Chondrocyte (in vitro differentiated cells): ENCODE measurements around the gene MUC20. TPM values are rescaled to one million over a fixed set of nuclear protein-coding genes. Genes with fewer than 3 reads are reported as not detected.

ENCODE experiments used
- DNase-seq: peaks from one replicate; pipeline ENCODE4 v3.0.0; 2021; ENCODE audit warnings: mixed read lengths, low spot score
- H3K27ac Mint-ChIP-seq: one replicate; pipeline ENCODE4 v1.8.0; 2021; ENCODE audit warnings: mild to moderate bottlenecking, moderate library complexity, mixed read lengths; ENCODE audit not compliant: unreplicated experiment
- H3K27me3 Mint-ChIP-seq: 2 replicates; pipeline ENCODE4 v1.8.0; 2021; ENCODE audit warnings: low read depth, mixed read lengths
- H3K36me3 Mint-ChIP-seq: 2 replicates; pipeline ENCODE4 v1.8.0; 2021; ENCODE audit warnings: low read depth, mixed read lengths
- H3K4me1 Mint-ChIP-seq: 2 replicates; pipeline ENCODE4 v1.8.0; 2021; ENCODE audit warnings: low read depth, mild to moderate bottlenecking, mixed read lengths
- H3K4me3 Mint-ChIP-seq: one replicate; pipeline ENCODE4 v1.8.0; 2021; ENCODE audit warnings: mild to moderate bottlenecking, moderate library complexity, mixed read lengths; ENCODE audit not compliant: unreplicated experiment
- H3K9me3 Mint-ChIP-seq: 2 replicates; pipeline ENCODE4 v1.8.0; 2021; ENCODE audit warnings: low read depth, mixed read lengths
- total RNA-seq: library from RNA; stranded (reverse); gene quantifications from 3 replicates; pipeline ENCODE4 v1.2.1, GENCODE V29; 2021
- TF ChIP-seq, protein P1 (sequence below): fragments of 200-600 bp; sonication (generic); IDR thresholded peaks from 2 replicates; pipeline ENCODE4 v1.5.0; 2021; ENCODE audit warnings: antibody characterized with exemption, mild to moderate bottlenecking, moderate library complexity

The MUC20 gene
- total RNA-seq, 1 donor from 2014 or later, result 3.0 TPM

GRCh38 chr3:195751560-195751959 lies 30.8 kb downstream of the MUC20 start:
- Mint-ChIP-seq H3K27me3 (peaks cover 13% of the 10 kb centered on the region), H3K36me3 (peaks cover 2% of the 10 kb centered on the region), H3K4me1 (no peaks in the 10 kb centered on the region), H3K27ac (no peak overlapping the region), H3K4me3 (no peak overlapping the region), H3K9me3 (no peaks in the 10 kb centered on the region)
- DNase-seq, result peak; percentile 26
- TF ChIP-seq, protein P1, sequence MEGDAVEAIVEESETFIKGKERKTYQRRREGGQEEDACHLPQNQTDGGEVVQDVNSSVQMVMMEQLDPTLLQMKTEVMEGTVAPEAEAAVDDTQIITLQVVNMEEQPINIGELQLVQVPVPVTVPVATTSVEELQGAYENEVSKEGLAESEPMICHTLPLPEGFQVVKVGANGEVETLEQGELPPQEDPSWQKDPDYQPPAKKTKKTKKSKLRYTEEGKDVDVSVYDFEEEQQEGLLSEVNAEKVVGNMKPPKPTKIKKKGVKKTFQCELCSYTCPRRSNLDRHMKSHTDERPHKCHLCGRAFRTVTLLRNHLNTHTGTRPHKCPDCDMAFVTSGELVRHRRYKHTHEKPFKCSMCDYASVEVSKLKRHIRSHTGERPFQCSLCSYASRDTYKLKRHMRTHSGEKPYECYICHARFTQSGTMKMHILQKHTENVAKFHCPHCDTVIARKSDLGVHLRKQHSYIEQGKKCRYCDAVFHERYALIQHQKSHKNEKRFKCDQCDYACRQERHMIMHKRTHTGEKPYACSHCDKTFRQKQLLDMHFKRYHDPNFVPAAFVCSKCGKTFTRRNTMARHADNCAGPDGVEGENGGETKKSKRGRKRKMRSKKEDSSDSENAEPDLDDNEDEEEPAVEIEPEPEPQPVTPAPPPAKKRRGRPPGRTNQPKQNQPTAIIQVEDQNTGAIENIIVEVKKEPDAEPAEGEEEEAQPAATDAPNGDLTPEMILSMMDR, result no peak

- H3K36me3 Mint-ChIP-seq, result peaks cover 2% of the 10 kb centered on the region
- TF ChIP-seq, protein P1, result no peak
- H3K4me1 Mint-ChIP-seq, result no peaks in the 10 kb centered on the region
- H3K27me3 Mint-ChIP-seq, result peaks cover 16% of the 10 kb centered on the region
- H3K9me3 Mint-ChIP-seq, result no peaks in the 10 kb centered on the region
- DNase-seq, result no peak
- H3K27ac Mint-ChIP-seq, result no peak overlapping the region
- H3K4me3 Mint-ChIP-seq, result no peak overlapping the region
Measured at GRCh38 chr3:195752066-195752465, 31.3 kb downstream of the MUC20 start.

GRCh38 chr3:195752546-195753331 lies 32.0 kb downstream of the MUC20 start:
- no peak overlapping the region for H3K4me3 Mint-ChIP-seq

DNA sequence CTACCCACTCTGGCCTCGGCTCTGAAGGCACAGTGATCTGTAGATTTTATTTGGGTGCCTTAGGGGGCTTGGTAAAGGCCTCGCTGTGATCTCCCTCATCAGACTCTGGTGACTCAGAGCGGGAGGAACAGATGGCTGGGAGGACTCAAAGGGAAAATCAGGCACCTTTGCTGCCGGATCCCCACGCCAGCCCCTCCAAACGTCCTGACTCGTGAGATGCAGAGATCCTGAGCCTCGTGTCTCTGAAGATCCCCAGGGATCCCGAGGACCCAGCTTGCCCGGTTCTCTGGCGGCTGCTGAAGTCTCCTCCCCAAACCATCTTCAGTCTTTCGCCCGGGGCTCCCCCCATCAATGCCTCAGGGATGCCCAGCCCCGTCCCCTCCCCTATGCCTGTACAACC lies 32.8 kb downstream of the MUC20 start:
- no peak overlapping the region for H3K27ac Mint-ChIP-seq

More at GRCh38 chr3:195752546-195753331, 32.0 kb downstream of the MUC20 start:
- TF ChIP-seq, protein P1, result no peak
- Mint-ChIP-seq H3K27me3 (peaks cover 16% of the 10 kb centered on the region), H3K4me1 (no peaks in the 10 kb centered on the region), H3K27ac (no peak overlapping the region), H3K36me3 (peaks cover 2% of the 10 kb centered on the region), H3K9me3 (no peaks in the 10 kb centered on the region)
- DNase-seq, result no peak

GRCh38 chr3:195754141-195754540 lies 33.4 kb downstream of the MUC20 start:
- DNase-seq, result peak; percentile 75
- H3K27ac Mint-ChIP-seq, result no peak overlapping the region
- H3K4me1 Mint-ChIP-seq, result no peaks in the 10 kb centered on the region
- H3K36me3 Mint-ChIP-seq, result no peaks in the 10 kb centered on the region
- H3K9me3 Mint-ChIP-seq, result no peaks in the 10 kb centered on the region
- peaks cover 18% of the 10 kb centered on the region for H3K27me3 Mint-ChIP-seq
- H3K4me3 Mint-ChIP-seq, result no peak overlapping the region
- TF ChIP-seq, protein P1, result no peak

More for the DNA sequence above, 32.8 kb downstream of the MUC20 start:
- H3K4me3 Mint-ChIP-seq, result no peak overlapping the region
- TF ChIP-seq, protein P1, result no peak
- peaks cover 1% of the 10 kb centered on the region for H3K36me3 Mint-ChIP-seq
- H3K27me3 Mint-ChIP-seq, result peaks cover 18% of the 10 kb centered on the region
- peak; percentile 57 for DNase-seq
- no peaks in the 10 kb centered on the region for H3K4me1 Mint-ChIP-seq
- H3K9me3 Mint-ChIP-seq, result no peaks in the 10 kb centered on the region
